ENCODE measurements around the gene EXOSC3.
"Not testable (repeated sequence)": the region's sequence is repeated elsewhere in the genome, so short reads cannot be mapped to it uniquely, and the experiment has no call there.

The EXOSC3 gene

DNA sequence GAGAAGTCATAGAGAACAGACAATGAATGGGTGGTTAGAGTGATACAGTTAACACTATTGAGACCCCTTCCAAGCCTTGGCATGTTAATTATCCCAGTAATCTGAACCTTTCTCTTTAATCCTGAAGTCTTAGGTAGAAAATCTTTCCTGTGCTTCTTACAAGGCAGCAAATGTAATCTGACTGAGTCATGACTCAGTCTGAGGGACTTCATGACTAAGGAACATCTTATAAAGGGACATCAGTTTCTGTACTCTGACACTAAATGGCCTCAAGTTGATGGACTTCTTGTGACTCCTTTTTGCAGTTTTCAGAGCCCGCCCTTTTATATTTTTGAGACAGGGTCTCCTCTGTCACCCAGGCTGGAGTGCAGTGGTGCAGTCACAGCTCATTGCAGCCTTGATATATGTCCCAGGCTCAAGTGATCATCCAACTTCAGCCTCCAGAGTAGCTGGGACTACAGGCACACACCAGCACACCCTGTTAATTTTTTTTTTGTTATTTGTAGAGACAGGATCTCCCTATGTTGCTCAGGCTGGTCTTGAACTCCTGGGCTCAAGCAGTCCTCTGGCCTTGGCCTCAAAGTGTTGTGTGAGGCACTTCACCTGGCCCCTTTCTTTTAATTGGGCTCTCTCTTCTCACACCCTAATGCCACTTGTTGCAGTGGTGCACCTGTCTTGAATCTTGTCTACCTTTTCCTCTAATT, 9.5 kb downstream of the EXOSC3 start:
- Histone ChIP-seq H3K27ac (ENCODE audit: low read length) (no peak overlapping the region), H3K36me3 (ENCODE audit: control insufficient read depth in 1 of 2, insufficient read depth in 2 of 2, low read length in 2 of 2) (peaks cover 32 to 70% of the 10 kb centered on the region in 2 donors), H3K4me3 (ENCODE audit: low read depth in 1 of 2, low read length in 2 of 2) (no peak overlapping the region), H3K4me1 (ENCODE audit: control insufficient read depth in 1 of 2, insufficient read depth in 2 of 2, low read length in 2 of 2) (no peaks in the 10 kb centered on the region), H3K9me3 (ENCODE audit: control insufficient read depth in 1 of 2, low read length in 2 of 2) (no peaks in the 10 kb centered on the region), H3K27me3 (ENCODE audit: low read depth, low read length) (no peaks in the 10 kb centered on the region)

- no peaks in the 10 kb centered on the region for H3K9me3 ChIP-seq (ENCODE audit: control insufficient read depth in 1 of 2, low read length in 2 of 2)
- no peak overlapping the region for H3K4me3 ChIP-seq (ENCODE audit: low read depth in 1 of 2, low read length in 2 of 2)
- no peak overlapping the region for H3K27ac ChIP-seq (ENCODE audit: low read length)
- H3K4me1 ChIP-seq (ENCODE audit: control insufficient read depth in 1 of 2, insufficient read depth in 2 of 2, low read length in 2 of 2) = no peaks in the 10 kb centered on the region
- H3K27me3 ChIP-seq (ENCODE audit: low read depth, low read length) = no peaks in the 10 kb centered on the region
- peaks cover 7 to 23% of the 10 kb centered on the region in 2 donors for H3K36me3 ChIP-seq (ENCODE audit: control insufficient read depth in 1 of 2, insufficient read depth in 2 of 2, low read length in 2 of 2)
Observed at GRCh38 chr9:37769995-37770394, 14.9 kb downstream of the EXOSC3 start.

- H3K9me3 ChIP-seq (ENCODE audit: control insufficient read depth in 1 of 2, low read length in 2 of 2) = no peaks in the 10 kb centered on the region
- H3K27ac ChIP-seq (ENCODE audit: low read length) = no peak overlapping the region
- H3K36me3 ChIP-seq (ENCODE audit: control insufficient read depth in 1 of 2, insufficient read depth in 2 of 2, low read length in 2 of 2) = peaks cover 4 to 18% of the 10 kb centered on the region in 2 donors
- H3K27me3 ChIP-seq (ENCODE audit: low read depth, low read length) = no peaks in the 10 kb centered on the region
- H3K4me1 ChIP-seq (ENCODE audit: control insufficient read depth in 1 of 2, insufficient read depth in 2 of 2, low read length in 2 of 2) = no peaks in the 10 kb centered on the region
- no peak overlapping the region for H3K4me3 ChIP-seq (ENCODE audit: low read depth in 1 of 2, low read length in 2 of 2)
Observed at GRCh38 chr9:37769306-37769705, 15.6 kb downstream of the EXOSC3 start.

- not testable (repeated sequence) for H3K36me3 ChIP-seq (ENCODE audit: control insufficient read depth in 1 of 2, insufficient read depth in 2 of 2, low read length in 2 of 2); H3K4me1 ChIP-seq (ENCODE audit: control insufficient read depth in 1 of 2, insufficient read depth in 2 of 2, low read length in 2 of 2); H3K9me3 ChIP-seq (ENCODE audit: control insufficient read depth in 1 of 2, low read length in 2 of 2); H3K4me3 ChIP-seq (ENCODE audit: low read depth in 1 of 2, low read length in 2 of 2); H3K27ac ChIP-seq (ENCODE audit: low read length); H3K27me3 ChIP-seq (ENCODE audit: low read depth, low read length)
Observed at GRCh38 chr9:37765263-37765662, 19.6 kb downstream of the EXOSC3 start.

DNA sequence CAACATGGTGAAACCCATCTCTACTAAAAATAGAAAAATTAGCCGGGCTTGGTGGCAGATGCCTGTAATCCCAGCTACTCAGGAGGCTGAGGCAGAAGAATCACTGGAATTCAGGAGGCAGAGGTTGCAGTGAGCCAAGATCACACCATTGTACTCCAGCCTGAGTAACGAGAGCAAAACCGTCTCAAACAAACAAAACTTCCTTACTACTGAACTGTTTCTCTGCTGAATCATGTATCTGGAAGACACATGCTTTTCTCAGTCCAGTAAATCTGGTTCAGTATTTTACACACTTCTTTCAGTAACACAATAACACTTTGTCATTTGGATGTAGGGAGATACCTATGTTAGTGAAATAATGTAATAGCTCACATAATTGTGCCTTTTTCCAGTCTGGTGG, 23.4 kb downstream of the EXOSC3 start:
- Histone ChIP-seq H3K4me1 (ENCODE audit: control insufficient read depth in 1 of 2, insufficient read depth in 2 of 2, low read length in 2 of 2) (no peaks in the 10 kb centered on the region), H3K4me3 (ENCODE audit: low read depth in 1 of 2, low read length in 2 of 2) (no peak overlapping the region), H3K27ac (ENCODE audit: low read length) (no peak overlapping the region), H3K9me3 (ENCODE audit: control insufficient read depth in 1 of 2, low read length in 2 of 2) (no peaks in the 10 kb centered on the region), H3K27me3 (ENCODE audit: low read depth, low read length) (no peaks in the 10 kb centered on the region), H3K36me3 (ENCODE audit: control insufficient read depth in 1 of 2, insufficient read depth in 2 of 2, low read length in 2 of 2) (peaks cover 0 to 8% of the 10 kb centered on the region in 2 donors)

DNA sequence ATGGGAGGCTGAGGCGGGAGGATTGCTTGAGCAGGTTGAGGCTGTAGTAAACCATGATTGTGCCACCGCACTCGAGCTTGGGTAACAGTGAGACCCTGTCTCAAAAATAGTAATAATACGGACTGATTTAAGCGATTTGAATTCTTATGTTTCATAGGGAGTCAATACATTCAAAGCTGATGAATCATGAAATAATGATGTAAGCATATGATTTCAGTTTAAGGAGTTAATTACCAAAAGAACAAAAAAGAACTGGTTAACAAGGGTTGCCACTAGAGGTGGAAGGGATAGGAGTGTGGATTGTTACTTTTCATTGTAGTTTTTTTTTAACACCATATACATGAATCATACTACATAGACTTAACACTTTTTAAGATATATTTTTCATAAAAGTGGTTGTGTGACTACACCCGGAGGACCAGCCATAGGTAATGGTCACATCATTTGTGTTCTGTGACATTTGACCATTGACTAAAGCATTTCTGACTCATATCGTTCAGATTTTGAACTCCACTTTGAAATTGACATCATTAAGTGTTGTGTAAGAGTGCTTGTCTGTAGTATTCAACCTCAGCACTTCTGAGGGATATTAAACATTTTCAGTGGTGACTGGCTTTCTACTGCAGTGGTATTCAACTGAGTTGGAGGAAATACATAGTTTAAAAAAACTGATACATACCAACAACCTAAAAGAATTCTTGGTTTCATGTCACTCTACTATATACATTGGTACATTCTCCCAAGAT, 24.3 kb downstream of the EXOSC3 start:
- peaks cover 0 to 8% of the 10 kb centered on the region in 2 donors for H3K36me3 ChIP-seq (ENCODE audit: control insufficient read depth in 1 of 2, insufficient read depth in 2 of 2, low read length in 2 of 2)
- no peaks in the 10 kb centered on the region for H3K27me3 ChIP-seq (ENCODE audit: low read depth, low read length)
- no peaks in the 10 kb centered on the region for H3K4me1 ChIP-seq (ENCODE audit: control insufficient read depth in 1 of 2, insufficient read depth in 2 of 2, low read length in 2 of 2)
- no peaks in the 10 kb centered on the region for H3K9me3 ChIP-seq (ENCODE audit: control insufficient read depth in 1 of 2, low read length in 2 of 2)
- H3K4me3 ChIP-seq (ENCODE audit: low read depth in 1 of 2, low read length in 2 of 2) = no peak overlapping the region
- H3K27ac ChIP-seq (ENCODE audit: low read length) = no peak overlapping the region

DNA sequence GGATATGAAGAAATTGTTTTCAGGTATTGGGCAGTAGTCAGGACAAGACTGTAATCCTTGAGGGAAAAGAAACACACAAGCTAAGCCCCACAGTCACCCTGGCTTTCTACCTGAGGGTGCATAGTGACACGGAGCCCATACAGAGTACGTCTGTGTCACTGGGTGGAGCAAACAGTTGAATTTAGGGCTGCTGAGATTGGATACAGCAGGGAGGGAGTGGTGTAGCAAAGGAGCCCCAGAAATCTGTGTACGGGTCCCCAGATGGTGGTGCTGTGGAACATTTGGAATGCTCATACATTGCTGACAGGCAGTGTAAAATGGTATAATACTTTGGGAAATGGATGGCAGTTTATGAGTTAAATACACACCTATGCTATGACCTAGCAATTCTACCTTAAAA, 26.1 kb downstream of the EXOSC3 start:
- Histone ChIP-seq H3K27ac (ENCODE audit: low read length) (no peak overlapping the region), H3K27me3 (ENCODE audit: low read depth, low read length) (no peaks in the 10 kb centered on the region), H3K4me3 (ENCODE audit: low read depth in 1 of 2, low read length in 2 of 2) (no peak overlapping the region), H3K4me1 (ENCODE audit: control insufficient read depth in 1 of 2, insufficient read depth in 2 of 2, low read length in 2 of 2) (peaks cover 6 to 11% of the 10 kb centered on the region in 2 donors), H3K9me3 (ENCODE audit: control insufficient read depth in 1 of 2, low read length in 2 of 2) (no peaks in the 10 kb centered on the region), H3K36me3 (ENCODE audit: control insufficient read depth in 1 of 2, insufficient read depth in 2 of 2, low read length in 2 of 2) (peaks cover 0 to 7% of the 10 kb centered on the region in 2 donors)

DNA sequence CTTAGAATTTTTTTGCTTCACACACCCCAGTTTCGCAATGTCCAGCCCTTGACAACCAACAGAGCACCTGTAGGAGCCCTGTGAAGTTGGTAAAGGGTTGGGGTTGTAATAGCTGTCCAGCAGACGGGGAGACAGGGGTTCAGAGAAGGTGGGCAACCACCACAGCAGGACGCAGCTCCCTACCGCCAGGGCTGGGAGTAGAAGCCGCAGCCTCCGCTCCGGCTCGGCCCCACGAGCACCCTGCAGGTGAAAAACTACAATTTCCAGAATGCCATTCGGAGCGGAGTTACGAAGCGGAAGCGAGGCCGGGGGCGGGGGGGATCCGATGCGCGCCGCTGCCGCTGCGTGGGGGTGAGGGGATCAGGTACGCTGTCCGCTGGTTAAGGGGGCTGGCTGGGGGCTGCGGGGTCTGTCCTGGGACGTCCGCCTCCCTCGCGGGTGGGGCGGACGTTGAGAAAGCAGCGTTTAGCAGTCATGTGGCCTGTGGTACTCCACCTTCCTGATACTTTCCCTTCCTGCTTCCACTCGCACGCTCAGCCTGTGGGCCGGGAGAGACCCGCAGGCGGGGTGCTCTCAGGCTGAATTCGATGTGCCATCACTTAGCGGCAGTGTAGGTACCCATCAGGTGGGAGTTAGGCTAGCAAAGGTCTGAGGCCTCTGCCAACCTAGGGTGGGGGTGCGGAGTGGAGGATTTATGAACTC, 31.2 kb downstream of the EXOSC3 start, which contains the start of gene TRMT10B:
TRMT10B (plus strand) TSS at position 317 of the 702 bp plus-strand sequence. CDS start 8,127 bp downstream, outside the sequence.
- H3K27ac ChIP-seq (ENCODE audit: low read length) = peak within 1 kb of the TSS; percentile 89
- no peaks in the 10 kb centered on the region for H3K36me3 ChIP-seq (ENCODE audit: control insufficient read depth in 1 of 2, insufficient read depth in 2 of 2, low read length in 2 of 2)
- no peaks in the 10 kb centered on the region for H3K9me3 ChIP-seq (ENCODE audit: control insufficient read depth in 1 of 2, low read length in 2 of 2)
- no peaks in the 10 kb centered on the region for H3K27me3 ChIP-seq (ENCODE audit: low read depth, low read length)
- H3K4me1 ChIP-seq (ENCODE audit: control insufficient read depth in 1 of 2, insufficient read depth in 2 of 2, low read length in 2 of 2) = peaks cover 6 to 11% of the 10 kb centered on the region in 2 donors
- H3K4me3 ChIP-seq (ENCODE audit: low read depth in 1 of 2, low read length in 2 of 2) = peak within 1 kb of the TSS; percentile 94 to 100

- Histone ChIP-seq H3K9me3 (ENCODE audit: control insufficient read depth in 1 of 2, low read length in 2 of 2) (no peaks in the 10 kb centered on the region), H3K27ac (ENCODE audit: low read length) (no peak overlapping the region), H3K4me3 (ENCODE audit: low read depth in 1 of 2, low read length in 2 of 2) (peak overlapping the region; percentile 94 to 100), H3K4me1 (ENCODE audit: control insufficient read depth in 1 of 2, insufficient read depth in 2 of 2, low read length in 2 of 2) (peaks cover 6 to 11% of the 10 kb centered on the region in 2 donors), H3K27me3 (ENCODE audit: low read depth, low read length) (no peaks in the 10 kb centered on the region), H3K36me3 (ENCODE audit: control insufficient read depth in 1 of 2, insufficient read depth in 2 of 2, low read length in 2 of 2) (no peaks in the 10 kb centered on the region)
Observed at GRCh38 chr9:37752642-37753488, 32.0 kb downstream of the EXOSC3 start.

- H3K4me3 ChIP-seq (ENCODE audit: low read depth in 1 of 2, low read length in 2 of 2); H3K27ac ChIP-seq (ENCODE audit: low read length); H3K27me3 ChIP-seq (ENCODE audit: low read depth, low read length); H3K36me3 ChIP-seq (ENCODE audit: control insufficient read depth in 1 of 2, insufficient read depth in 2 of 2, low read length in 2 of 2); H3K9me3 ChIP-seq (ENCODE audit: control insufficient read depth in 1 of 2, low read length in 2 of 2): not testable (repeated sequence)
- peaks cover 6 to 11% of the 10 kb centered on the region in 2 donors for H3K4me1 ChIP-seq (ENCODE audit: control insufficient read depth in 1 of 2, insufficient read depth in 2 of 2, low read length in 2 of 2)
Observed at GRCh38 chr9:37752112-37752511, 32.8 kb downstream of the EXOSC3 start.
